ENCODE results near the gene MTA3.

DNA sequence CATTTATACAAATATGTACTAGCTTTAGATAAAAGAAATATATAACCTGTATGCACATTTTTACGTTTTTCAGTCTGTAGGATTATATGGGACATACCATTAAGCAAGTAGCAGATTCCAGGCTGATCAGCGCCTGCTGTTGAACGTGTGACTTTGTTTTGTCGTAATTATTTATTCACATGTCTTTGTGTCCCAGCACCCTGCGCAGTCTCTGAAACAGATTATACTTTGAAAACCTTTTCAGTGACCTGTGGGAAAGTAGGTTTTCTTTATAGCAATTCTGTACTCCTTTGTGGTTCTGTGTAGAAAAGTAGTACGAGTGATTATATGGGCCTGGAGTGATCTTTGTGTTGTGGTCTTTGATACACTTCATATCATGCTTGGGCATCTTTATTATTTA is 68.5 kb downstream of the MTA3 start:
- TF ChIP-seq CTCF (IDR thresholded peaks at IDR 0.05) (no peak), EZH2 (IDR thresholded peaks at IDR 0.05; ENCODE audit: borderline replicate concordance, insufficient read depth, low read depth, low read length, poor library complexity, severe bottlenecking) (no peak)

All from B cell (primary cell).